GM20000 (cell line): Measurements from ENCODE around the gene PAPPA.

ENCODE experiments used
- DNase-seq: peaks from one replicate; pipeline ENCODE4 v3.0.0; 2012; ENCODE audit warnings: low spot score
- CTCF ChIP-seq: IDR thresholded peaks from 2 replicates; pipeline ENCODE4 v1.5.1; 2012; ENCODE audit warnings: mild to moderate bottlenecking, control low read depth; ENCODE audit errors: extremely low read depth, missing control alignments

PAPPA gene

GRCh38 chr9:116432051-116432450 is 278.5 kb downstream of the PAPPA start:
- DNase-seq = no peak
- TF ChIP-seq CTCF = no peak

- no peak for DNase-seq
- no peak for TF ChIP-seq CTCF
Measured at GRCh38 chr9:116434314-116434713, 280.7 kb downstream of the PAPPA start.

GRCh38 chr9:116435706-116436105 is 282.1 kb downstream of the PAPPA start:
- no peak for DNase-seq
- TF ChIP-seq CTCF = no peak

GRCh38 chr9:116436121-116436520 is 282.5 kb downstream of the PAPPA start:
- no peak for TF ChIP-seq CTCF
- DNase-seq = no peak

GRCh38 chr9:116437411-116438370 is 284.1 kb downstream of the PAPPA start:
- no peak for TF ChIP-seq CTCF
- DNase-seq = no peak

GRCh38 chr9:116442528-116442927 is 288.9 kb downstream of the PAPPA start:
- DNase-seq = no peak
- TF ChIP-seq CTCF = no peak

GRCh38 chr9:116447934-116448333 is 294.3 kb downstream of the PAPPA start:
- no peak for DNase-seq
- no peak for TF ChIP-seq CTCF
